ENCODE data around the gene WAS.

WAS gene

DNA sequence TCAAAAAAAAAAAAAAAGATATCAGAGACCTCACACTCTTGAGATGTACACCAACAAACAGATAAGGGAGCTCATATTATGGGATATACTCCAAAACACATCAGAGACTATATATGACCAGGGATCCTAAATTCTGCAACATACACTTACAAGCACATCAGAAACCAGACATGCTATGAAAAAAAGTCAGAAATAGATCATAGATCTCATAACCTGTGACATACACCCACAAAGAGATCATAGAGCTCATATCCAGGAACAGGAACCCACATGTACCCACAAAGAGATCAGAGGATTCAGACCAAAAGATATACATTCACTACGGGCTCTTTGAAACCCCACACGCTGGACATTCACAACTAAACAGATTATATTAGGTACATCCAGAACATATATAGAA lies 43.0 kb downstream of the WAS start:
- no peak for TF ChIP-seq JUND (IDR thresholded peaks at IDR 0.05; ENCODE audit: low read depth)
- in situ Hi-C loops (cut with HindIII; ENCODE audit: low pct_unique_long_range_greater_than_20kb, low sequenced_read_pairs), result no loop called here

DNA sequence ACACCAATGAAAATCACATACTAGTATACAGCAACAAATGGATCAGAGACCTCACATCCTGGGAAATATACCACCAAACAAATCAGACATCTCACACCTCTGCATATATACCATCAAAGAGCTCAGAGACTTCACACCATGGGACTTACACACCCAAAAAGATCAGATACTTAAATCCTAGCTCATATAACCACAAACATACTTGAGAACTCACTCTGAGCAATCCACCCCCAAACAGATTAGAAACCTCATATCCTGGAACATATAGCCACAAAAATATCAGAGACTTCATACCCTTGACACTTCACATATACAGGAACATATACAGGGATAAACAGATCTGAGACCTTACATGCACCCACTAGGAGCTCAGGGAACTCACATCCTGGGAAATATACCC lies 45.1 kb downstream of the WAS start:
- TF ChIP-seq JUND (IDR thresholded peaks at IDR 0.05; ENCODE audit: low read depth), result no peak
- in situ Hi-C loops (cut with HindIII; ENCODE audit: low pct_unique_long_range_greater_than_20kb, low sequenced_read_pairs), result no loop called here
- DNase-seq (ENCODE audit: low read depth in 1 of 2, low spot score in 1 of 2), result no peak

More for the DNA sequence above, 43.0 kb downstream of the WAS start:
- no peak for DNase-seq (ENCODE audit: low read depth in 1 of 2, low spot score in 1 of 2)

DNA sequence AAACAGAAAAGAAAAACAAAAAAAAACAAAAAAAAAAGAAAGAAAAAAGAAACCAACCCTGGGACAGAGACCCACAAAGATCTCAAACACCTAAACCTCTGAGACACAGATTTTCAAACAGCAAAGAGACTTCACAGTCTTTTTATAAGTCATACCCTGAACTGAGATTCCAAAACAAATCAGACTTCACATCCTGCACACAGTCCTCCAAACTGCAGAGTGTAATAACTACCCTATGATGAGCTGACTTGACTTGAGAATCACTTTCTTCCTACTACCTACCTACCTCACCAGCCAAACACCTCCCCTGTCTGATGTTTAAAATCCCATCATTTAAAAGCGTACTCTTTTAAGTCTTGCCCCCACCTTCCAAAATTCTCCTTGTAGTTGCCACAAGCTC lies 52.7 kb downstream of the WAS start:
- DNase-seq (ENCODE audit: low read depth in 1 of 2, low spot score in 1 of 2), result no peak
- in situ Hi-C loops (cut with HindIII; ENCODE audit: low pct_unique_long_range_greater_than_20kb, low sequenced_read_pairs), result no loop called here

DNA sequence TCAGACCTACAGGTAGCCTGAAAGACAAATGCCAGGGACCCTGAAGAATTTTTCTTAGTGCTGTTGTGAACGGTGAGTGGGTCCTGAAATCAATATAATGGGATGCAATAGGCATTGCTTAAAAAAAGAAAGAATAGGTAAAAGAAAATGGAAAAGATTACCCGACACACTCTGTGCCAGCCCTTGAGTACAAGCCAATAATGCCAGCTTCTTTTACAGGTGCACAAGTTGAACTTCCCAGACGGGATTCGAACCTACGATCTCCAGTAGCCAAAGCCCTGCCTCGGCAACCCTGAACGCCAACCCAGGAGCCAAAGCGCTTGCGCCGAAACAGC lies 53.2 kb downstream of the WAS start:
- in situ Hi-C loops (cut with HindIII; ENCODE audit: low pct_unique_long_range_greater_than_20kb, low sequenced_read_pairs), result no loop called here
- TF ChIP-seq JUND (IDR thresholded peaks at IDR 0.05; ENCODE audit: low read depth), result no peak

More for the DNA sequence above, 52.7 kb downstream of the WAS start:
- no peak for TF ChIP-seq JUND (IDR thresholded peaks at IDR 0.05; ENCODE audit: low read depth)

DNA sequence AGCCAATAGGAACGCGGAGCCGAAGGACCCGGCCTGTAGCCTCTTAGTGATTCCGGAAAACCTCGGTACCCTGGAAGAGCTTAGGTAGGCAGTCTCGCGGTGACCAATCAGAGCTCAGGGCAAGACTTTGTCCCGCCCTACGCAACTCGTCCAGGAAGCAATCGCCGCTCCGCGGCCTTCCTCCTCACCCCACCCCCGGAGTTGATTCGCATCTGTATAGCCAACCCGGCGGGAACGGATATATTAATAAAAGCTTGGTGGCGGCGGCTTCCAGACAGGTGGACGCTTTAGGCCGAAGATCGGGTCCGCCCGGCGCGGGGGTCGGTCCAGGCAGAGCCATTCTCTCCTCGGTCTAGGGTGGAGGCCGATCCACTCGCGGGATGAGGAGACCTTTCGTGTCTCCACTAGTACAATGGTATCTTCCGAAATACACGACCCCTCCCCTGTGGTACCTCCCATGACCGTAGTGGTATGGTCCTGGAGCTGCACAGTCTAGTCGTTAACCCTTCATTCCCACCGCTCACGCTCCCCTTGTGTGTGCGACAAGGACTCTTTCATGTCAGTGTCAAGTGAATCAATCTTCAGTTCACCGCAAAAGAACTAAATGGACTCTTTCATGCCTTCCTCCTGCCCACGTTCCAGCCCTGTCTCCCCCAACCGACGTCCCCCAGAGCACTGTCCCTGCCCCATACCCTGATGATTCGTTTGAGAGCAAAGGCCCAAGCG lies 53.8 kb downstream of the WAS start:
- in situ Hi-C loops (cut with HindIII; ENCODE audit: low pct_unique_long_range_greater_than_20kb, low sequenced_read_pairs), result no loop called here
- peak; percentile 89 to 99 for DNase-seq (ENCODE audit: low read depth in 1 of 2, low spot score in 1 of 2)
- no peak for TF ChIP-seq JUND (IDR thresholded peaks at IDR 0.05; ENCODE audit: low read depth)

More for the DNA sequence above, 53.2 kb downstream of the WAS start:
- DNase-seq (ENCODE audit: low read depth in 1 of 2, low spot score in 1 of 2), result no peak

DNA sequence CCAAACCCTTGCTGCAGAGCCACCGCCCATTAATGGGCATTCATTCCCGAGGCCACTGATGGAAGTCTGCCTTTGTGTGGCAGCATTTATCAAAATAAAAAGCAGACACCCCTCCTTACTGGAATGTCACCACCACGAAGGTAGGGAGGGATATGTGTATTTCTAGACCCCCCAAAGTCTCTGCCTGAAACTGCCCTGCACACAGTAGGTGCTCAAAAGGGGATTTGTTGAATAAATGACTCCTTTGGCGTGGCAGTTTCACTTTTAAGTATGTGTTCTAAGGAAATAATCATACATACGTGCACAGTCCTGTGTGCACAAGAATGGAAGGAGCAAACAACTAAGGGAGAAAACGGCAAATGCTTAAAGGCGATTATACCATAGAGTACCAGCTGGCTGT lies 54.3 kb downstream of the WAS start:
- TF ChIP-seq JUND (IDR thresholded peaks at IDR 0.05; ENCODE audit: low read depth), result no peak
- in situ Hi-C loops (cut with HindIII; ENCODE audit: low pct_unique_long_range_greater_than_20kb, low sequenced_read_pairs), result no loop called here
- DNase-seq (ENCODE audit: low read depth in 1 of 2, low spot score in 1 of 2), result no peak

All from T47D (cell line).